ENCODE results near the gene NR5A1. TPM values are rescaled to one million over a fixed set of nuclear protein-coding genes. Genes with fewer than 3 reads are reported as not detected.

NR5A1 gene
- total and polyA plus RNA-seq, 2 of the 13 experiments (the other 11 are each of a cell fraction or from before 2014, with no cell fraction given): 28.9 to 44.7 TPM

DNA sequence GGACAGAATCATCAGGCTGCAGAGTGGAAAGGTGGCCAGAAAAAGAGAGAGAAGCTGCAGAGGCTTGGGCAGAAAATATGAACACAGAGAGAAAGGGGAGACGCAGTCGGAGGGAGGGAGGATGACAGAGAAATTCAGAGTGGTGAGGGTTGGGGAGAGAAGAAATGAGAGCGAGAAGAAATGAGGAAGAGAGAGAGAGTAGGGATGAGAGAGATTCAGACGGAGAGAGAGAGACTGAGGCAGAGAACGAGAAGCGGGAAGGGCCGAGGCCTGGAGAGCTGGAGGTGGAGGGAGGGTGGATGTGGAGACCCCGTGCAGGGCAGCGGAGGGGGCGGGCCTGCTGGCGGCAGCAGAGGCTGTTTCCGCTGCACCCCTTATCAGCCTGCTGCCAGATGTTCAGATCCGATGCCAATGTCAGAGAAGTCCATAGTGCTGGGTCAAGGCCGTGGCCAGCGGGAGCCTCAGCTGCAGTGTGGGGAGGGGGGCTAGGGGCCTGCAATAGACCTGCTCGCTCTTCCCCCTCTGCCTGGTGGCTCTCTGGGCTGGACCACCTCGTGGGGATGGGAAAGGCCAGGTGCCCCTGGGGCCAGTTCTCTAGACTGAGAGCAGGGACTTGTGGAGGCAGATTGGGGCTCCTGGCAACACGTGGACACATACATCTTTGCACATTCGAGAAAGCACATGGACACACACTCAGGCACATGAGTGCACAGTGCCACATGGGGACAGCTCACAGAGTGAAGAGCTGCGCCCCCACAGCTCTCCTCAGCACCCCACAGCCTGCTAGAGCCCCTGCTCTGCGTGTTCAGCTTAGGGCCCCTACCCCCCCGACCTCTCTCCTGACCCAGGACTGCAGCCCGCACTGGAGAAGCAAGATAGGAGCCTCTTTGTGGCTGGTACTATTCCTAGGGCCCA, 4.9 kb upstream of the NR5A1 start (continued):
- TF ChIP-seq, protein P1, sequence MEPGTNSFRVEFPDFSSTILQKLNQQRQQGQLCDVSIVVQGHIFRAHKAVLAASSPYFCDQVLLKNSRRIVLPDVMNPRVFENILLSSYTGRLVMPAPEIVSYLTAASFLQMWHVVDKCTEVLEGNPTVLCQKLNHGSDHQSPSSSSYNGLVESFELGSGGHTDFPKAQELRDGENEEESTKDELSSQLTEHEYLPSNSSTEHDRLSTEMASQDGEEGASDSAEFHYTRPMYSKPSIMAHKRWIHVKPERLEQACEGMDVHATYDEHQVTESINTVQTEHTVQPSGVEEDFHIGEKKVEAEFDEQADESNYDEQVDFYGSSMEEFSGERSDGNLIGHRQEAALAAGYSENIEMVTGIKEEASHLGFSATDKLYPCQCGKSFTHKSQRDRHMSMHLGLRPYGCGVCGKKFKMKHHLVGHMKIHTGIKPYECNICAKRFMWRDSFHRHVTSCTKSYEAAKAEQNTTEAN (CRISPR knock-in tag; conservative IDR thresholded peaks at IDR 0.05): peak; percentile 72; the same call in 1 of the 2 replicates
- no peak for TF ChIP-seq PCBP1 (IDR thresholded peaks at IDR 0.05; ENCODE audit: borderline replicate concordance, low read depth, low read length)
- TF ChIP-seq ZNF746 (CRISPR knock-in tag; IDR thresholded peaks at IDR 0.05): peak; percentile 78
- TF ChIP-seq BCL6 (CRISPR knock-in tag; IDR thresholded peaks at IDR 0.05): peak; percentile 68
- TF ChIP-seq HNRNPLL (IDR thresholded peaks at IDR 0.05; ENCODE audit: low read depth, low read length, poor library complexity, severe bottlenecking): no peak
- TF ChIP-seq ZNF562 (CRISPR knock-in tag; IDR thresholded peaks at IDR 0.05; ENCODE audit: borderline replicate concordance): no peak
- TF ChIP-seq, protein P2, sequence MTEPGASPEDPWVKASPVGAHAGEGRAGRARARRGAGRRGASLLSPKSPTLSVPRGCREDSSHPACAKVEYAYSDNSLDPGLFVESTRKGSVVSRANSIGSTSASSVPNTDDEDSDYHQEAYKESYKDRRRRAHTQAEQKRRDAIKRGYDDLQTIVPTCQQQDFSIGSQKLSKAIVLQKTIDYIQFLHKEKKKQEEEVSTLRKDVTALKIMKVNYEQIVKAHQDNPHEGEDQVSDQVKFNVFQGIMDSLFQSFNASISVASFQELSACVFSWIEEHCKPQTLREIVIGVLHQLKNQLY (CRISPR knock-in tag; IDR thresholded peaks at IDR 0.05): peak; percentile 29; the same call in 1 of the 2 replicates
- TF ChIP-seq PAWR (CRISPR knock-in tag; IDR thresholded peaks at IDR 0.05; ENCODE audit: borderline replicate concordance): no peak
- TF ChIP-seq NFKB2 (CRISPR knock-in tag; IDR thresholded peaks at IDR 0.05; ENCODE audit: borderline replicate concordance): peak; percentile 79; the same call in 1 of the 2 replicates
- TF ChIP-seq KDM1A (CRISPR knock-in tag; IDR thresholded peaks at IDR 0.05): 0 out of 2 replicates have a peak, but pooled peaks have one; percentile 30
- peak; percentile 59; the same call in 1 of the 2 replicates for TF ChIP-seq ZNF574 (CRISPR knock-in tag; IDR thresholded peaks at IDR 0.05)
- no peak for TF ChIP-seq ARNTL (CRISPR knock-in tag; IDR thresholded peaks at IDR 0.05)
- TF ChIP-seq ZNF468 (CRISPR knock-in tag; IDR thresholded peaks at IDR 0.05): no peak
- TF ChIP-seq ZNF841 (CRISPR knock-in tag; IDR thresholded peaks at IDR 0.05; ENCODE audit: borderline replicate concordance): no peak
- TF ChIP-seq MIER3 (CRISPR knock-in tag; IDR thresholded peaks at IDR 0.05; ENCODE audit: borderline replicate concordance): no peak
- TF ChIP-seq, protein P3, sequence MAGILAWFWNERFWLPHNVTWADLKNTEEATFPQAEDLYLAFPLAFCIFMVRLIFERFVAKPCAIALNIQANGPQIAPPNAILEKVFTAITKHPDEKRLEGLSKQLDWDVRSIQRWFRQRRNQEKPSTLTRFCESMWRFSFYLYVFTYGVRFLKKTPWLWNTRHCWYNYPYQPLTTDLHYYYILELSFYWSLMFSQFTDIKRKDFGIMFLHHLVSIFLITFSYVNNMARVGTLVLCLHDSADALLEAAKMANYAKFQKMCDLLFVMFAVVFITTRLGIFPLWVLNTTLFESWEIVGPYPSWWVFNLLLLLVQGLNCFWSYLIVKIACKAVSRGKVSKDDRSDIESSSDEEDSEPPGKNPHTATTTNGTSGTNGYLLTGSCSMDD (CRISPR knock-in tag; IDR thresholded peaks at IDR 0.05): no peak
- no peak for TF ChIP-seq POLR2A (IDR thresholded peaks at IDR 0.05; ENCODE audit: insufficient read depth in 1 of 2, low read depth in 2 of 2, low read length in 2 of 2)
- TF ChIP-seq NAIF1 (CRISPR knock-in tag; IDR thresholded peaks at IDR 0.05; ENCODE audit: borderline replicate concordance): no peak
- TF ChIP-seq KDM5B (CRISPR knock-in tag; IDR thresholded peaks at IDR 0.05; ENCODE audit: borderline replicate concordance): peak; percentile 42; the same call in 1 of the 2 replicates
- peak; percentile 86 for TF ChIP-seq SP5 (CRISPR knock-in tag; IDR thresholded peaks at IDR 0.05; ENCODE audit: borderline replicate concordance, low read depth)
- TF ChIP-seq CHCHD3 (CRISPR knock-in tag; IDR thresholded peaks at IDR 0.05): no peak
- TF ChIP-seq TCF7 (IDR thresholded peaks at IDR 0.05; ENCODE audit: low read depth): peak; percentile 25; the same call in 1 of the 2 replicates
- peak; percentile 61 for TF ChIP-seq SPEN (CRISPR knock-in tag; IDR thresholded peaks at IDR 0.05; ENCODE audit: low read depth)
